ENCODE measurements around the gene TRMO.

Gene TRMO

GRCh38 chr9:97938081-97938644, 15.9 kb upstream of the TRMO start, which contains the start of gene HEMGN:
TSS of gene HEMGN (minus strand) at chr9:97938172. CDS start at chr9:97938136, 36 bp downstream.
- DNase-seq: no peak

GRCh38 chr9:97936998-97937397, 14.7 kb upstream of the TRMO start:
- no peak for DNase-seq

- DNase-seq: no peak
Measured at GRCh38 chr9:97935276-97935675, 13.0 kb upstream of the TRMO start.

- no peak for DNase-seq
Measured at GRCh38 chr9:97934321-97935115, 12.2 kb upstream of the TRMO start.

GRCh38 chr9:97933297-97933998, 11.1 kb upstream of the TRMO start:
- no peak for DNase-seq

- no peak for DNase-seq
Measured at GRCh38 chr9:97930972-97931371, 8.7 kb upstream of the TRMO start.

GRCh38 chr9:97928986-97929604, 6.8 kb upstream of the TRMO start:
- no peak for DNase-seq

- DNase-seq: no peak
Measured at GRCh38 chr9:97925497-97926334, 3.4 kb upstream of the TRMO start.

GRCh38 chr9:97924386-97924785, 2.1 kb upstream of the TRMO start:
- DNase-seq: no peak

GRCh38 chr9:97923529-97924108, 1.3 kb upstream of the TRMO start:
- peak; percentile 95 for DNase-seq

- DNase-seq: no peak
Measured at GRCh38 chr9:97919217-97919813, 3.0 kb downstream of the TRMO start.

- no peak for DNase-seq
Measured at GRCh38 chr9:97918611-97919010, 3.7 kb downstream of the TRMO start.

- DNase-seq: no peak
Measured at GRCh38 chr9:97911970-97912369, 10.3 kb downstream of the TRMO start.

- DNase-seq: no peak
Measured at GRCh38 chr9:97911528-97911927, 10.8 kb downstream of the TRMO start.

GRCh38 chr9:97910357-97910756, 11.9 kb downstream of the TRMO start:
- DNase-seq: no peak

GRCh38 chr9:97908705-97909104, 13.6 kb downstream of the TRMO start:
- DNase-seq: no peak

GRCh38 chr9:97907632-97908031, 14.7 kb downstream of the TRMO start:
- no peak for DNase-seq

- no peak for DNase-seq
Measured at GRCh38 chr9:97907046-97907445, 15.3 kb downstream of the TRMO start.

GRCh38 chr9:97906236-97906831, 16.0 kb downstream of the TRMO start:
- no peak for DNase-seq

- DNase-seq: no peak
Measured at GRCh38 chr9:97905228-97905627, 17.1 kb downstream of the TRMO start.

GRCh38 chr9:97904725-97905124, 17.6 kb downstream of the TRMO start:
- DNase-seq: no peak
